ENCODE results near the gene GPER1. TPM values are rescaled to one million over a fixed set of nuclear protein-coding genes. Genes with fewer than 3 reads are reported as not detected.

GPER1 gene
- total RNA-seq, 1 experiment from 2014 or later, result 1.2 TPM

GRCh38 chr7:1131471-1132265 is 43.8 kb downstream of the GPER1 start:
- no peaks in the 10 kb centered on the region for H3K9me3 ChIP-seq (ENCODE audit: control insufficient read depth in 1 of 2, insufficient read depth in 1 of 2, low read depth in 1 of 2, low read length in 2 of 2)
- DNase-seq (ENCODE audit: low read depth, low spot score) (no peak), ATAC-seq (no peak)
- H3K36me3 ChIP-seq (ENCODE audit: control insufficient read depth in 1 of 2, insufficient read depth in 2 of 2, low read length in 2 of 2), result peaks cover 0 to 3% of the 10 kb centered on the region in 2 experiments; a peak in 3 of 4 replicates
- ChIA-PET RAD21 (ENCODE audit: low non-redundant PET in 1 of 2, low total read pairs in 2 of 2, uncharacterized antibody in 2 of 2, unreplicated experiment in 2 of 2) (no interaction called here), POLR2A (no interaction called here), CTCF (no interaction called here)
- peaks cover 0 to 2% of the 10 kb centered on the region in 2 experiments; a peak in 2 of 4 replicates for H3K4me1 ChIP-seq (ENCODE audit: control insufficient read depth in 1 of 2, insufficient read depth in 2 of 2, low read length in 2 of 2)
- H3K27ac ChIP-seq (ENCODE audit: low read depth, low read length), result no peak overlapping the region
- no peak overlapping the region for H3K4me2 ChIP-seq (ENCODE audit: low read length)
- H3K27me3 ChIP-seq (ENCODE audit: insufficient read depth, low read length), result no peaks in the 10 kb centered on the region
- intact Hi-C loops (cut with micrococcal nuclease), result no loop called here
- TF ChIP-seq YY1 (IDR thresholded peaks at IDR 0.05; ENCODE audit: extremely low read depth, insufficient replicate concordance, low read depth, low read length) (no peak), CBX3 (IDR thresholded peaks at IDR 0.05; ENCODE audit: low read depth) (no peak)
- no peak overlapping the region for H3K9ac ChIP-seq (ENCODE audit: low read length)
- H4K20me1 ChIP-seq (ENCODE audit: insufficient read depth), result no peaks in the 10 kb centered on the region
- H2AFZ ChIP-seq (ENCODE audit: low read depth, low read length, poor library complexity, severe bottlenecking), result no peak overlapping the region
- no TSS peak for BruUV-seq (replicated peaks)
- peaks cover 38% of the 10 kb centered on the region for H3K79me2 ChIP-seq (ENCODE audit: insufficient read depth, low read length)
- no peaks in the 10 kb centered on the region for H3K9me2 ChIP-seq (ENCODE audit: insufficient read depth)
- H3K4me3 ChIP-seq (replicated peaks in 1 of 2; ENCODE audit: low read depth in 1 of 2, low read length in 2 of 2), result no peak overlapping the region

- H3K4me3 ChIP-seq (replicated peaks in 1 of 2; ENCODE audit: low read depth in 1 of 2, low read length in 2 of 2), result no peak overlapping the region
- BruUV-seq (replicated peaks), result no TSS peak
- ChIA-PET CTCF (no interaction called here), POLR2A (no interaction called here), RAD21 (ENCODE audit: low non-redundant PET in 1 of 2, low total read pairs in 2 of 2, uncharacterized antibody in 2 of 2, unreplicated experiment in 2 of 2) (no interaction called here)
- no peak overlapping the region for H2AFZ ChIP-seq (ENCODE audit: low read depth, low read length, poor library complexity, severe bottlenecking)
- H3K79me2 ChIP-seq (ENCODE audit: insufficient read depth, low read length), result peaks cover 44% of the 10 kb centered on the region
- intact Hi-C loops (cut with micrococcal nuclease), result loop anchor here (5.0 kb wide), 2 partner anchors 48 to 143 kb away; partner anchors contain the start of gene GPER1
- H3K27ac ChIP-seq (ENCODE audit: low read depth, low read length), result no peak overlapping the region
- H3K4me2 ChIP-seq (ENCODE audit: low read length), result no peak overlapping the region
- H3K9ac ChIP-seq (ENCODE audit: low read length), result no peak overlapping the region
- H3K36me3 ChIP-seq (ENCODE audit: control insufficient read depth in 1 of 2, insufficient read depth in 2 of 2, low read length in 2 of 2), result no peaks in the 10 kb centered on the region
- no peak for DNase-seq (ENCODE audit: low read depth, low spot score)
- no peaks in the 10 kb centered on the region for H3K9me2 ChIP-seq (ENCODE audit: insufficient read depth)
- H3K4me1 ChIP-seq (ENCODE audit: control insufficient read depth in 1 of 2, insufficient read depth in 2 of 2, low read length in 2 of 2), result peaks cover 0 to 20% of the 10 kb centered on the region in 2 experiments; a peak in 2 of 4 replicates
- H3K27me3 ChIP-seq (ENCODE audit: insufficient read depth, low read length), result no peaks in the 10 kb centered on the region
- H4K20me1 ChIP-seq (ENCODE audit: insufficient read depth), result no peaks in the 10 kb centered on the region
- no peak for ATAC-seq
- H3K9me3 ChIP-seq (ENCODE audit: control insufficient read depth in 1 of 2, insufficient read depth in 1 of 2, low read depth in 1 of 2, low read length in 2 of 2), result no peaks in the 10 kb centered on the region
- TF ChIP-seq YY1 (IDR thresholded peaks at IDR 0.05; ENCODE audit: extremely low read depth, insufficient replicate concordance, low read depth, low read length), result no peak
- no peak for TF ChIP-seq CEBPB (IDR thresholded peaks at IDR 0.05; ENCODE audit: low read depth)
- TF ChIP-seq SP1 (IDR thresholded peaks at IDR 0.05; ENCODE audit: low read depth), result no peak
- no peak for TF ChIP-seq CBX3 (IDR thresholded peaks at IDR 0.05; ENCODE audit: low read depth)
- TF ChIP-seq FOSL1 (IDR thresholded peaks at IDR 0.05; ENCODE audit: low read depth), result no peak
- no peak for TF ChIP-seq POLR2AphosphoS5 (IDR thresholded peaks at IDR 0.05; ENCODE audit: low read depth, low read length)
- no peak for TF ChIP-seq REST (IDR thresholded peaks at IDR 0.05; ENCODE audit: low read depth)
- TF ChIP-seq MAX (IDR thresholded peaks at IDR 0.05), result no peak
- no peak for TF ChIP-seq CTCF (IDR thresholded peaks at IDR 0.05 in 2 of 3, conservative IDR thresholded peaks at IDR 0.05 in 1 of 3; ENCODE audit: borderline replicate concordance in 1 of 3, insufficient read depth in 1 of 3, low read depth in 2 of 3, low read length in 2 of 3)
- TF ChIP-seq SRF (IDR thresholded peaks at IDR 0.05; ENCODE audit: low read depth), result no peak
- TF ChIP-seq EZH2phosphoT487 (IDR thresholded peaks at IDR 0.05; ENCODE audit: borderline replicate concordance), result no peak
- TF ChIP-seq JUND (IDR thresholded peaks at IDR 0.05), result no peak
- no peak for TF ChIP-seq ATF3 (IDR thresholded peaks at IDR 0.05)
- TF ChIP-seq RAD21 (IDR thresholded peaks at IDR 0.05; ENCODE audit: low read depth), result no peak
Measured at GRCh38 chr7:1134951-1135350, 47.0 kb downstream of the GPER1 start.
